ENCODE measurements around the gene ADCYAP1R1.
"Not testable (repeated sequence)": the region's sequence is repeated elsewhere in the genome, so short reads cannot be mapped to it uniquely, and the experiment has no call there.

The ADCYAP1R1 gene

DNA sequence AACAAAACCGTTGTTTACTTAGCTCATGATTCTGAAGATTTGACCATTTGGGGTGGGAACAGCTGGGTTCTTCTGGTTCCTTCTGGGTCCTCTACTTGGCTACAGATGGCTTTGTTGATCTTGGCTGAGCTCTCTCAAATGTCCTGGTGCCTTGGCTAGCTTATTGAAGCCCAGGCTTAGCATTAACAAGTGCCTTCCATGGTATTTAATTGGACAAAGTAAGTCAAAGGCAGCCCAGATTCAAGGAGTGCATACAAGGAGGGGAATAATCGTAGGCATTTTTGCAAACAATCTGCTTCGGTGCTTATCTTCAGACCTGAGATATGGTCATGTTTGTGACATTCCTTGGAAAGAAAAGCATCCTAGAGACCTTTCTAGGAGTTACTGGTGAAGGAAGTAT is 81.4 kb downstream of the ADCYAP1R1 start:
- DNase-seq (ENCODE audit: low spot score), result no peak

- DNase-seq (ENCODE audit: low spot score), result peak; percentile 83
Measured at GRCh38 chr7:31134246-31135188, 82.4 kb downstream of the ADCYAP1R1 start.

DNA sequence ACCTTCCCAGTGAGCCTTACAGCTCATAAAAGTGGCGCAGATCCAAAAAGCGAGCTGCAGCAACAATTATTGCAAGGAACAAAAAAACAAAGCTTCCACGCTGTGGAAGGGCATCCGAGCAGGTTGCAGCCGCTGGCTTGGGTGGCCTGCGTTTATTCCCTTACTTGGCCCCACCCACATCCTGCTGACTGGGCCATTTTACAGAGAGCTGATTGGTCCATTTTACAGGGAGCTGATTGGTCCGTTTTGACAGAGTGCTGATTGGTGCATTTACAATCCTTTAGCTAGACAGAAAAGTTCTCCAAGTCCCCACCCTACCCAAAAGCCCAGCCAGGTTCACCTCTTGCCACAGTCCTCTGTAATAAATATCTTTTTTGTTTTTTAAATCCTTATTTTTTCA is 85.1 kb downstream of the ADCYAP1R1 start:
- DNase-seq (ENCODE audit: low spot score), result no peak

DNA sequence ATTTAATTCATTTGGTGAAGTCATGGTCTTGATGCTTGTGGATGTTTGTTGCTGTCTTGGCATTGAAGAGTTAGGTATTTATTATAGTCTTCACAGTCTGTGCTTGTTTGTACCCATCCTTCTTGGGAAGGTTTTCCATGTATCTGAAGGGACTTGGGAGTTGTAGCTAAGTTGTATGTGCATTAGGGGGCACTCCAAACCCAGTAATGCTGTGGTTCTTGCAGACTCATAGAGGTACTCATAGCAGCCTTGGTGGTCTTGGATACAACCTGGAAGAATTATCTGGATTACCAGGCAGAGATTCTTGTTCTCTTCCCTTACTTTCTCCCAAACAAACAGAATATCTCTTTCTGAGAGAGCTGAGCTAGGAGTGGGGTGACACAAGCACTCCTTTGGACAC is 93.2 kb downstream of the ADCYAP1R1 start:
- DNase-seq (ENCODE audit: low spot score), result no peak

DNA sequence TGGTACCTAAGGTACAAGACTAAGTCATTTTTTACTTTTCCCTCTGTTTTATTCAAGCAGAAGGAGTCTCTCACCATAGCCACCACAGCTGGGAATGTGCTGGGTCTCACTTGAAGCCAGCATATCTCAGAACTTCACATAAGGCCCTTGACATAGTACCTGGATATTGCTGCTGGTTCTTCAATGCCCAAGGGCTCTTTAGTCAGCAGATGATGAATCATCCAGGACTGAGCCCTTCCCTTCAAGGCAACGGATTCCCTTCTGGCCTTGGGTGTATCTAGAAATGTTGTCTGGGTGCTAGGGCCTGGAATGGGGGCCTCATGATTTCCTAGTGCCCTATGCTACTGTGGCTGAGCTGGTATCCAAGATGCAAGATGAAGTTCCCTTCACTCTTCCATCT is 93.9 kb downstream of the ADCYAP1R1 start:
- no peak for DNase-seq (ENCODE audit: low spot score)

- DNase-seq (ENCODE audit: low spot score), result no peak
Measured at GRCh38 chr7:31146538-31146937, 94.4 kb downstream of the ADCYAP1R1 start.

DNA sequence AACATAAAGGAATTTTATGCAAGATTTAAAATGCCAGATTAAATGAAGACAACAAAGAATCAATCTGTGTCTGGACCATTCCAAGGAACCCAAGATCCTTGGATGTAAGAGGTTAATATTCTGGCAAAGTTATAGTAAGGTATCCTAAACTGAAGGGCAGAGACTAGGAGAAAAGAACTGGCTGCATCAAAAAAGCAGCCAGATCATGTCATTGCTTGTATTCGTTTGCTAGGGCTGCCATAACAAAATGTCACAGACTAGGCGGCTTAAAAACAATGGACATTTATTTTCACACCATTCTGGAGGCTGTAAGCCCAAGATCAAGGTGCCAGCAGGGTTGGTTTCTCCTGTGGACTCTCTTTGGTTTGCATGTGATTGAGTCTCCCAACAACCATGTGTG is 99.7 kb downstream of the ADCYAP1R1 start:
- DNase-seq (ENCODE audit: low spot score), result no peak

DNA sequence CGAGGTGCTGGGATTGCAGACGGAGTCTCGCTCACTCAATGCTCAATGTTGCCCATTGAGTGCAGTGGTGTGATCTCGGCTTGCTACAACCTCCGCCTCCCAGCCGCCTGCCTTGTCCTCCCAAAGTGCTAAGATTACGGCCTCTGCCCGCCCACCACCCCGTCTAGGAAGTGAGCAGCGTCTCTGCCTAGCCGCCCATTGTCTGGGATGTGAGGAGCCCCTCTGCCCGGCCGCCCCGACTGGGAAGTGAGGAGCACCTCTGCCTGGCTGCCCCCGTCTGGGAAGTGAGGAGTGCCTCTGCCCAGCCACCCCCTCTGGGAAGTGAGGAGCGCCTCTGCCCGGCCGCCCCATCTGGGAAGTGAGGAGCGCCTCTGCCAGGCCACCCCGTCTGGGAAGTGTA is 101.2 kb downstream of the ADCYAP1R1 start:
- DNase-seq (ENCODE audit: low spot score), result not testable (repeated sequence)

DNA sequence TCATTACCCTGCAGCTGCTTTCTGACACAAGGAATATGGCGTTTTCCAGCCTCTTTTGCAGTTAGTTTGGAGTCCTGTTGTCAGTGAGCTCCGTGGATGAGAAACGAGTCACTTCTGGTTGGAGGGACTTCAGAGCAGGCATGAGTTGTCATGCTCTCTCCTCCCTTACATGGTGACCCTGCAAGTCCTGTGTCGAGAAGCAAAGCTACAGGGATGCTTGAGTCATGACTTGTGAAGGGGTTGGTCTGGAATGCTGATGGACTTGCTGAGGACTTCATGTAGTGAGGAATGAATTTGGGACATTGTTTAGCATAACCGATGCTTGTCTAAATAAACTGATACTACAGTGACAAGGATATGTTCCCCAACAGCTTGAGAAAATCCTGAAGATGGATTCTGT is 108.8 kb downstream of the ADCYAP1R1 start:
- no peak for DNase-seq (ENCODE audit: low spot score)

Small RNA genes within 50 kb of the gene (small RNA-seq; reads per million reads assigned to genes)
- gene AC006466.1, result 0 reads per million in 2 experiments
